ENCODE measurements around the gene CDH4. TPM values are rescaled to one million over a fixed set of nuclear protein-coding genes. Genes with fewer than 3 reads are reported as not detected.
"Not testable (repeated sequence)": the region's sequence is repeated elsewhere in the genome, so short reads cannot be mapped to it uniquely, and the experiment has no call there.

CDH4 gene
- total RNA-seq, 1 donor from 2014 or later, result 0.99 TPM

DNA sequence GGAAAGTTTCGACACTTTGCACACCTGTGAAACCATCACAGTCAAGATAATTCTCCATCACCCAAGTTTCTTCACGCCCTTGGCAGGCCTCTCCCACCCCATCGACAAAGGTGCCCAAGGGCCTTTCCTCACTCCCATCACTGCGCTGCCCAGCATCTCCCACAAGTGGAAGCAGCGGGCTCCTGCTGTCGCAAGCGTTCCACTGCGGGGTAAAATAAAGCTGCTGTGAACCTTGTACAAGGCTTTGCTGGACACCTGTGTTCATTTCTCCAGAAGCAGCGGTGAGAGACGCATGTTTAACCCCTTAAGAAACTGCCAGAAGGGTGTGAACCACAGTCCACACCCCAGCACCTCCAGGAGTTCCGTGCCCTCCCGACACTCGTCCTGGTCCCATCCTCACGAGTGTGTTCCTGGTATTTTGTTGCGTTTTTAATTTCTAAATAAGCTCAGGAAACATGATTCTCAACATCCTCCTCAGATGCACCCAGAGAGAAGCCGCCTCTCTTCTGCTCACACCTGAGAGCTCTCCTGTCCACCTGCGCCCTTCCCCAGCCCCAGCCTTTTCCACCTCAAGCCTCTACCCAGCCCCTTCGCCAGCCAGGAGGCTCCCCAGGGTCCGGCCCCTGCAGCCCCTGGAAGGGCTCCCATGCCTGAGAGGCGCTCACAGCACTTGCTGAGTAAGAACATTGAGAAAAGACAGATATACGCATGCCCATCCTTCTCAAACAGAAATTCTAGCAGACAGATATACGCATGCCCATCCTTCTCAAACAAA is 716.2 kb downstream of the CDH4 start:
- no peaks in the 10 kb centered on the region for H3K4me1 Mint-ChIP-seq (ENCODE audit: low read depth)
- peaks cover 12% of the 10 kb centered on the region for H3K36me3 Mint-ChIP-seq (ENCODE audit: low read depth)
- no peaks in the 10 kb centered on the region for H3K27me3 Mint-ChIP-seq (ENCODE audit: low read depth)
- H3K4me3 Mint-ChIP-seq (ENCODE audit: unreplicated experiment), result no peak overlapping the region
- TF ChIP-seq, protein P1, sequence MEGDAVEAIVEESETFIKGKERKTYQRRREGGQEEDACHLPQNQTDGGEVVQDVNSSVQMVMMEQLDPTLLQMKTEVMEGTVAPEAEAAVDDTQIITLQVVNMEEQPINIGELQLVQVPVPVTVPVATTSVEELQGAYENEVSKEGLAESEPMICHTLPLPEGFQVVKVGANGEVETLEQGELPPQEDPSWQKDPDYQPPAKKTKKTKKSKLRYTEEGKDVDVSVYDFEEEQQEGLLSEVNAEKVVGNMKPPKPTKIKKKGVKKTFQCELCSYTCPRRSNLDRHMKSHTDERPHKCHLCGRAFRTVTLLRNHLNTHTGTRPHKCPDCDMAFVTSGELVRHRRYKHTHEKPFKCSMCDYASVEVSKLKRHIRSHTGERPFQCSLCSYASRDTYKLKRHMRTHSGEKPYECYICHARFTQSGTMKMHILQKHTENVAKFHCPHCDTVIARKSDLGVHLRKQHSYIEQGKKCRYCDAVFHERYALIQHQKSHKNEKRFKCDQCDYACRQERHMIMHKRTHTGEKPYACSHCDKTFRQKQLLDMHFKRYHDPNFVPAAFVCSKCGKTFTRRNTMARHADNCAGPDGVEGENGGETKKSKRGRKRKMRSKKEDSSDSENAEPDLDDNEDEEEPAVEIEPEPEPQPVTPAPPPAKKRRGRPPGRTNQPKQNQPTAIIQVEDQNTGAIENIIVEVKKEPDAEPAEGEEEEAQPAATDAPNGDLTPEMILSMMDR (IDR thresholded peaks at IDR 0.05), result no peak
- peaks cover 6% of the 10 kb centered on the region for H3K9me3 Mint-ChIP-seq (ENCODE audit: low read depth)
- DNase-seq (ENCODE audit: low spot score), result no peak
- H3K27ac Mint-ChIP-seq (ENCODE audit: unreplicated experiment), result no peak overlapping the region

DNA sequence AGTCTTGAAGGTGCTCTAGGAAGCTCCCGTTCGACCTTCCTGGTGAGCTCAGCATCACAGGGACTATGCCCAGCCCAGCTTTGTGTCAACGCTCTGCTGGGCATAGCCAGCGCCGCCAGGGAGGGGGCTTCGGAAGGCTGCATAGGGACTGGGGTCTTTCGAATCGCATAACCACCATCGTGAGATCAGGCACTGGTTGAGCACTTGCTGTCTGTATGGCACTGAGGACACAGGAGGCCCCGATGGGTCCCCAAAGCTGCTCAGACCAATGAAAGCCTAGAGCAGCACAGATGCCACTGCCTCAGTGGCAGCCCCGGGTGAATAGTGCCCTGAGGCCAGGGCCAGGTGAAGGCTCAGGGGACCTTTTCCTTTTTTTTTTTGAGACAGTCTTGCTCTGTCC is 716.9 kb downstream of the CDH4 start:
- H3K9me3 Mint-ChIP-seq (ENCODE audit: low read depth), result peaks cover 6% of the 10 kb centered on the region
- H3K36me3 Mint-ChIP-seq (ENCODE audit: low read depth), result peaks cover 15% of the 10 kb centered on the region
- TF ChIP-seq, protein P1 (IDR thresholded peaks at IDR 0.05), result no peak
- H3K4me1 Mint-ChIP-seq (ENCODE audit: low read depth), result no peaks in the 10 kb centered on the region
- peak; percentile 62 for DNase-seq (ENCODE audit: low spot score)
- no peak overlapping the region for H3K4me3 Mint-ChIP-seq (ENCODE audit: unreplicated experiment)
- no peak overlapping the region for H3K27ac Mint-ChIP-seq (ENCODE audit: unreplicated experiment)
- no peaks in the 10 kb centered on the region for H3K27me3 Mint-ChIP-seq (ENCODE audit: low read depth)

DNA sequence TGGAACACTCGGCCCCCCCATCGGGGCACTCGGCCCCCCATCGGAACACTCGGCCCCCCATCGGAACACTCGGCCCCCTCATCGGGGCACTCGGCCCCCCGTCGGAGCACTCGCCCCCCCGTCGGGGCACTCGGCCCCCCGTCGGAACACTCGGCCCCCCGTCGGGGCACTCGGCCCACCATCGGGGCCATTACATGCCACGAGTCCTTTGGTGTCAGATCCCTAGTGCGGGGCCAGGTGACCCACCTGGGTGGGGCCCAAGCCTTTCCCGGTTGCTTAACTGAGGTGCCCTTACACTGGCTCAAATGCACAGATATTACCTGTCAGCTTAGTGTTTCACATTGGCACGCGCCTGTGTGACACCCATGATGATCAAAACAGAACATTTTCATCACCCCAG is 717.7 kb downstream of the CDH4 start:
- H3K36me3 Mint-ChIP-seq (ENCODE audit: low read depth), result peaks cover 17% of the 10 kb centered on the region
- H3K9me3 Mint-ChIP-seq (ENCODE audit: low read depth), result peaks cover 6% of the 10 kb centered on the region
- no peak overlapping the region for H3K27ac Mint-ChIP-seq (ENCODE audit: unreplicated experiment)
- no peak overlapping the region for H3K4me3 Mint-ChIP-seq (ENCODE audit: unreplicated experiment)
- DNase-seq (ENCODE audit: low spot score), result no peak
- TF ChIP-seq, protein P1 (IDR thresholded peaks at IDR 0.05), result no peak
- no peaks in the 10 kb centered on the region for H3K27me3 Mint-ChIP-seq (ENCODE audit: low read depth)
- H3K4me1 Mint-ChIP-seq (ENCODE audit: low read depth), result no peaks in the 10 kb centered on the region

DNA sequence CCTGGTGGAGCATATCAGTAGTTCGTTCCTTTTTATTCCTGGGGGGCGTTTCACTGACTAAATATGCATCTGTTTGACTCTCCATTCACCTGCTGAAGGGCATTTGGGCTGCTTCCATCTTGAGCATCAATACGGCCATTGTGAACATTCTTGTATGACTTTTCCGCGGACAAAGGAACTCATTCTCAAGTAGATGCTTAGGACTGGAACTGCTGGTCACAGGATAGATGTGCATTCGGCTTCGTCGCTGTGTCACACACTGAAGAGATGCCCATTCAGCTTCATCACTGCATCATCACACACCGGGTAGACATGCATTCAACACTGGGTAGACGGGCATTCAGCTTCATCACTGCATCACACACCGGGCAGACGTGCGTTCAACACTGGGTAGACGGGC is 718.3 kb downstream of the CDH4 start:
- Mint-ChIP-seq H3K4me3 (ENCODE audit: unreplicated experiment) (no peak overlapping the region), H3K36me3 (ENCODE audit: low read depth) (peaks cover 17% of the 10 kb centered on the region), H3K27ac (ENCODE audit: unreplicated experiment) (no peak overlapping the region), H3K27me3 (ENCODE audit: low read depth) (no peaks in the 10 kb centered on the region), H3K4me1 (ENCODE audit: low read depth) (no peaks in the 10 kb centered on the region), H3K9me3 (ENCODE audit: low read depth) (peaks cover 6% of the 10 kb centered on the region)
- TF ChIP-seq, protein P1 (IDR thresholded peaks at IDR 0.05), result no peak
- DNase-seq (ENCODE audit: low spot score), result no peak

DNA sequence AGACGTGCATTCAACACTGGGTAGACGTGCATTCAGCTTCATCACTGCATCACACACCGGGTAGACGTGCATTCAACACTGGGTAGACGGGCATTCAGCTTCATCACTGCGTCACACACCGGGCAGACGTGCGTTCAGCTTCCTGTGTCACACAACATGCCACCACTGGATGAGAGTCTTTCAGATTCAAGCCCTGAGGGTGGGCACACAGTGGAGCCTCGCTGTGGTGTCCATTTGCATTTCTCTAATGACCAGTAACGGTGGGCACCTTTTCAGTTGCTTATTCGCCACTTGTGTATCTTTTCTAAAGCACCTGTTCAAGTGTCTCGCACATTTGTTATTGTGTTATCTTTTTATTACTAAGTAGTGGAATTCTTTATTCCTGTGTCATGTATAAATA is 719.5 kb downstream of the CDH4 start:
- H3K4me3 Mint-ChIP-seq (ENCODE audit: unreplicated experiment); H3K27me3 Mint-ChIP-seq (ENCODE audit: low read depth); DNase-seq (ENCODE audit: low spot score); H3K9me3 Mint-ChIP-seq (ENCODE audit: low read depth); H3K27ac Mint-ChIP-seq (ENCODE audit: unreplicated experiment); H3K4me1 Mint-ChIP-seq (ENCODE audit: low read depth): not testable (repeated sequence)
- H3K36me3 Mint-ChIP-seq (ENCODE audit: low read depth), result peaks cover 17% of the 10 kb centered on the region
